KMS-11 (cell line): ENCODE measurements around the gene EIF2B5.

Source experiments
- H2AFZ ChIP-seq: fragments of 200-600 bp; sonication (generic); 2 replicates; pipeline ENCODE4 v1.6.1; 2016; ENCODE audit warnings: antibody characterized with exemption, mixed run types, low read depth
- H3K27ac ChIP-seq: fragments of 200-600 bp; sonication (generic); 2 replicates; pipeline ENCODE4 v1.6.1; 2016; ENCODE audit warnings: mild to moderate bottlenecking, mixed run types
- H3K27me3 ChIP-seq: fragments of 200-600 bp; sonication (generic); 2 replicates; pipeline ENCODE4 v1.6.1; 2017; ENCODE audit warnings: mild to moderate bottlenecking, low read depth, mixed run types, moderate library complexity; ENCODE audit not compliant: insufficient read depth
- H3K36me3 ChIP-seq: fragments of 200-600 bp; sonication (generic); 2 replicates; pipeline ENCODE4 v1.6.1; 2017; ENCODE audit warnings: mild to moderate bottlenecking, mixed run types; ENCODE audit not compliant: insufficient read depth
- H3K4me1 ChIP-seq: fragments of 200-600 bp; sonication (generic); 2 replicates; pipeline ENCODE4 v1.6.1; 2016; ENCODE audit warnings: mild to moderate bottlenecking, low read depth, mixed run types; ENCODE audit not compliant: poor library complexity, severe bottlenecking
- H3K4me2 ChIP-seq: fragments of 200-600 bp; sonication (generic); 2 replicates; pipeline ENCODE4 v1.7.0; 2016; ENCODE audit warnings: mild to moderate bottlenecking, mixed run types
- H3K4me3 ChIP-seq: fragments of 200-600 bp; sonication (generic); IDR thresholded peaks from 2 replicates; pipeline ENCODE4 v1.6.1; 2017; ENCODE audit warnings: low read depth, low read length, mixed read lengths; ENCODE audit not compliant: insufficient read depth
- H3K79me2 ChIP-seq: fragments of 200-600 bp; sonication (generic); 2 replicates; pipeline ENCODE4 v1.6.1; 2016; ENCODE audit warnings: low read depth, mixed run types; ENCODE audit not compliant: insufficient read depth
- H3K9ac ChIP-seq: fragments of 200-600 bp; sonication (generic); 2 replicates; pipeline ENCODE4 v1.6.1; 2016; ENCODE audit warnings: mild to moderate bottlenecking, mixed run types
- H4K20me1 ChIP-seq: fragments of 200-600 bp; sonication (generic); 2 replicates; pipeline ENCODE4 v1.6.1; 2016; ENCODE audit warnings: mild to moderate bottlenecking, mixed run types; ENCODE audit not compliant: insufficient read depth
- TF ChIP-seq, protein P1 (sequence below): fragments of 200-600 bp; sonication (generic); conservative IDR thresholded peaks from 2 replicates; pipeline ENCODE4 v1.6.1; 2017; ENCODE audit warnings: low read depth, mild to moderate bottlenecking, antibody characterized with exemption, low read length, moderate library complexity, mixed read lengths

The EIF2B5 gene

DNA sequence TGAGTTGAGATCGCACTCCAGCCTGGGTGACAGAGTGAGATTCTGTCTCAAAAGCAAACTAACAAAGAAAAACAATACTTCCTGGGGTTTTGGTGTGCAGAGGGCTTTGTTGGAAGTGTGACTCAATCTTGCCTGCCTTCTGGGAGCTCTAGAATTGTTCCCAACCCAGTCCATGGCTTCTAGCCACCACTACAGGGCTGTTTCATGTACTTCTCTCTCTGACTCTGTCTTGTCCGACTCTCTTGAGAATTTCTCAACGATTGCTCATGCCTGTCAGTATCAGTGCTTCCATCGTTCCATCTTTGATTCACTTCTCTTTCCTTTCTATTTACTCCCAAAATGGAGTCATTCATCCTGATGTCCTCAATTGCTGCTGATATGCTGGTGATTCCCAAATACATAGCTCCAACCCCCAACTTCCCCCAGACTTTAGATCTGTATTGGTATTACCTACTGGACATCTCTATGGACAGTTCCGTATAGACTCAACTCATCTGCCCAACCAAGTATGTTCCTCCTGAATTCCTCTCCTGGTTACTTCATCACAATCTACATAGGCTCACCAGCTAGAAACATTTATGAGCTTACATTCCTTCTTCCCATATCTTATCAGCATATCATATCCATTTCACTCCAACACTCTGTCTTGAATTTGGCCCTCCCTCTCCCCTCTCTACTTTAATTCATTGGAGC lies 37.7 kb downstream of the EIF2B5 start:
- Histone ChIP-seq H3K27me3 (no peaks in the 10 kb centered on the region), H3K9ac (no peak overlapping the region), H3K36me3 (peaks cover 3% of the 10 kb centered on the region; the same call in 1 of the 2 replicates), H3K4me1 (peaks cover 17% of the 10 kb centered on the region), H3K4me2 (no peak overlapping the region), H4K20me1 (no peaks in the 10 kb centered on the region), H3K4me3 (no peak overlapping the region), H3K27ac (no peak overlapping the region), H2AFZ (no peak overlapping the region), H3K79me2 (peaks cover 18% of the 10 kb centered on the region)
- TF ChIP-seq, protein P1, sequence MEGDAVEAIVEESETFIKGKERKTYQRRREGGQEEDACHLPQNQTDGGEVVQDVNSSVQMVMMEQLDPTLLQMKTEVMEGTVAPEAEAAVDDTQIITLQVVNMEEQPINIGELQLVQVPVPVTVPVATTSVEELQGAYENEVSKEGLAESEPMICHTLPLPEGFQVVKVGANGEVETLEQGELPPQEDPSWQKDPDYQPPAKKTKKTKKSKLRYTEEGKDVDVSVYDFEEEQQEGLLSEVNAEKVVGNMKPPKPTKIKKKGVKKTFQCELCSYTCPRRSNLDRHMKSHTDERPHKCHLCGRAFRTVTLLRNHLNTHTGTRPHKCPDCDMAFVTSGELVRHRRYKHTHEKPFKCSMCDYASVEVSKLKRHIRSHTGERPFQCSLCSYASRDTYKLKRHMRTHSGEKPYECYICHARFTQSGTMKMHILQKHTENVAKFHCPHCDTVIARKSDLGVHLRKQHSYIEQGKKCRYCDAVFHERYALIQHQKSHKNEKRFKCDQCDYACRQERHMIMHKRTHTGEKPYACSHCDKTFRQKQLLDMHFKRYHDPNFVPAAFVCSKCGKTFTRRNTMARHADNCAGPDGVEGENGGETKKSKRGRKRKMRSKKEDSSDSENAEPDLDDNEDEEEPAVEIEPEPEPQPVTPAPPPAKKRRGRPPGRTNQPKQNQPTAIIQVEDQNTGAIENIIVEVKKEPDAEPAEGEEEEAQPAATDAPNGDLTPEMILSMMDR: no peak

GRCh38 chr3:184173374-184173722 lies 38.2 kb downstream of the EIF2B5 start:
- Histone ChIP-seq H4K20me1 (no peaks in the 10 kb centered on the region), H3K27me3 (no peaks in the 10 kb centered on the region), H3K36me3 (peaks cover 3% of the 10 kb centered on the region; the same call in 1 of the 2 replicates), H3K9ac (no peak overlapping the region), H3K4me3 (no peak overlapping the region), H3K4me2 (no peak overlapping the region), H3K27ac (no peak overlapping the region), H3K4me1 (peaks cover 17% of the 10 kb centered on the region), H2AFZ (no peak overlapping the region), H3K79me2 (peaks cover 18% of the 10 kb centered on the region)
- TF ChIP-seq, protein P1: no peak

- H4K20me1 ChIP-seq: no peaks in the 10 kb centered on the region
- H3K4me3 ChIP-seq: no peak overlapping the region
- 0 out of 2 replicates have a peak overlapping the region, but pooled peaks have one; percentile 24 for H2AFZ ChIP-seq
- peaks cover 17% of the 10 kb centered on the region for H3K4me1 ChIP-seq
- no peaks in the 10 kb centered on the region for H3K27me3 ChIP-seq
- no peak overlapping the region for H3K9ac ChIP-seq
- peaks cover 3% of the 10 kb centered on the region; the same call in 1 of the 2 replicates for H3K36me3 ChIP-seq
- no peak overlapping the region for H3K27ac ChIP-seq
- H3K4me2 ChIP-seq: peak overlapping the region; percentile 69
- TF ChIP-seq, protein P1: no peak
- peaks cover 18% of the 10 kb centered on the region for H3K79me2 ChIP-seq
Measured at GRCh38 chr3:184174284-184174645, 39.1 kb downstream of the EIF2B5 start.

DNA sequence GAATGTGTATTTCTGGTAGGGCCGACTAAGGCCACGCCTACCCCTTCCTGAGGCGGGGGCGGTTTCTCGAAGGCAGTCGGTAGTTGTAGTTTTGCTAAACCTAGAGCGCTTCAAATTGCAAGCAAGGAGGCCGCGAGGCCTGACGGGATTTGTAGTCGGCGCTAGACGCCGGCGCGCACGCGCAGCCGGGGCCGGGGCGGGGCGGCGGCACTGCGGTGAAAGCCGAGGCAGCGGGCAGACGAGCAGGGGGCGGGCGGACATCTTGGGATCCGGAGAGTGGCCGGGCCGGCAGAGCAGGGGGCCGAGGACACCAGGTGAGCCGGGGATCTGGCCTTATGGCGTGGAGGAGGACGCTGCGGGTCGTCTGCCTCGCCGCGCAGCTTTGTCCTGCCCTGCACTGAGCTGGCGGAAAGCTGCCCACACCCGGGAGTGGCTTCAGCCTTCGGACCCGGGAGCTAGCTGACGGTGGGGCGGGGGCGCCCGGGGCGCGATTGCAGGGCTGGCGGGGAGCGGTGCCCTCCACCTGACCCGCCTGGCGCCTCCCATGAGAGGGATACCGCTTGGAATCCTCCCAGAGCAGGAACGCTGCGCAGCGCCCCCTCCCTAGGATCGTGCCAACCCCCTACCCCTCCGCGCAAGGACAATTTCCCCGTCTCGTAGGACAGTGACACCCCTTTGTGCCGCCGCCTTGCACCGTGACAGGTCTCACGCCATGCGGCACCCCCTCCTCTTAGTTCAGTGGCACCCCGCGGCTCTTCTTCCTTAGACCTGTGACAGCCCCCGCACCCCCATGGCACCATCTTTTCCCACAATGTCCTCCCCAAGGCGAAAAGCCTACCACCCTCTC lies 39.7 kb downstream of the EIF2B5 start, which contains the start of gene AP2M1:
Gene AP2M1 (plus strand): TSS at position 210 of the 847 bp plus-strand sequence. CDS start 2,139 bp downstream, outside the sequence.
- H4K20me1 ChIP-seq: no peaks in the 10 kb centered on the region
- H2AFZ ChIP-seq: peak within 1 kb of the TSS; percentile 93
- H3K36me3 ChIP-seq: peaks cover 3% of the 10 kb centered on the region; the same call in 1 of the 2 replicates
- TF ChIP-seq, protein P1: no peak
- 0 out of 2 replicates have a peak within 1 kb of the TSS, but pooled peaks have one; percentile 20 for H3K27ac ChIP-seq
- H3K4me3 ChIP-seq: peak within 1 kb of the TSS; percentile 87
- peak within 1 kb of the TSS; percentile 80; the same call in 1 of the 2 replicates for H3K9ac ChIP-seq
- no peaks in the 10 kb centered on the region for H3K27me3 ChIP-seq
- peaks cover 17% of the 10 kb centered on the region for H3K4me1 ChIP-seq
- H3K4me2 ChIP-seq: peak within 1 kb of the TSS; percentile 98
- H3K79me2 ChIP-seq: peaks cover 18% of the 10 kb centered on the region
